ENCODE data around the gene EEF1AKMT1.

The EEF1AKMT1 gene, protein sequence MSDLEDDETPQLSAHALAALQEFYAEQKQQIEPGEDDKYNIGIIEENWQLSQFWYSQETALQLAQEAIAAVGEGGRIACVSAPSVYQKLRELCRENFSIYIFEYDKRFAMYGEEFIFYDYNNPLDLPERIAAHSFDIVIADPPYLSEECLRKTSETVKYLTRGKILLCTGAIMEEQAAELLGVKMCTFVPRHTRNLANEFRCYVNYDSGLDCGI

DNA sequence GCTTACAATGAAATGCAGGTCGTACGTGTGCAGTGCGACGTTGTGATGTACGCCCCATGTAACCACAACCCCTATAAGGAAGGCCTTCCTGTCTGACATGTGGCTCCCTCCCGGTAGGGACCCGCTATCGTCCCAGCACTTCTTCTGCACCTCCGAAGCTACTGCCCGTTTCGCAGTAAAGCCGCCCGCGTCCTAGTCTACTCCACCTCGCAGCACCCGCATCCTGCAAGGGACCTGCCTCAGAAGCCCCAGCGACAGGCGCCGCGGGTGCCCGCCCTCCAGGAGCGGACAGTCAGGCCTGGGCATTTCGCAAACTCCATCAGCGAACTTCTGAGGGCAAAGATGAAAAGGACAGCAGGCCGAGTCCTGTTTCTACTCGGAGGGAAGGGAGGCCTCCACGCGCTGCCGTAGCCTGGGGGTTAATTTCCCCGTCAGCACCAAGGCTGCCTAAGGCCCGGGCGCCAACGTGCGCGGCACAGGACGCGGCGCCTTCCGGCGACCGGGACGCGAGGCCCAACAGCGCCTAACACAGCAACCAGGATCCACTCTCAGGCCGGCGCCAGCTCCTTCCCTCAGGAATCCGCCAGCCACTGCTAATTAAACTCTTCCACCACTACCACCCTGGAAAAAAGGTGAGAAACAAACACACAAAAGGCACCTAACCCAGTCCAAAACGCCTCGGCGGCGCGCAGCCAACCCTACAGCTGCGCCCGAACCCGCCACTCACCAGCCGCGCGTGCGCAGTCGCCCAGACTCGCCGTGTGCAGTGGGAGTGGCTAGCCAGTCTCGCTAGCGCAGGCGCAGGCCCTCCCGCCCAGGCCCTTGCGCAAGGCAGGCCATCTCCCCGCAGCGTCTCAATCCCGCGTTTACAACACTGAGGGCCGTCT, at the start of gene EEF1AKMT1:
TSS of gene EEF1AKMT1 (minus strand) at position 768 of the 887 bp plus-strand sequence. CDS start 16,363 bp downstream, outside the sequence.
- in situ Hi-C loops (cut with HindIII; ENCODE audit: low sequenced_read_pairs) = no loop called here

DNA sequence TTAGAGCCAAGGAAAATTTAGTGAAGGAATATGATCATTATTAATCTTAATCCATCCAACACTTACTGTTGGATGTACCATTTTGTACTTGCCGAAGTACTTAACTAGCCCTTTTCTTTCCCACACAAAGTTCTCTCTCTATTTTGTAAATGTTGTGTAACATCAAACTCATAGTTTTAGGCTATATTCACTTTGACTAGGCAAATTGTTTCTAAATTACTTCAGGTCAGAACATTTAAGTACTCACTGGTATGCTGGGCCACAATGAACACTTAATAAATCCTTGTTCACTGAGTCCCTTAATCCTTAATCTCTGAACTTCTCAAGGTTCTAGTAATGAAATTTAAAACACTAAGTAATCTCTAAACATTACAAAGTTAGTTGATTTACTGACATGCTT, 49.3 kb upstream of the EEF1AKMT1 start:
- in situ Hi-C loops (cut with HindIII; ENCODE audit: low sequenced_read_pairs) = no loop called here

DNA sequence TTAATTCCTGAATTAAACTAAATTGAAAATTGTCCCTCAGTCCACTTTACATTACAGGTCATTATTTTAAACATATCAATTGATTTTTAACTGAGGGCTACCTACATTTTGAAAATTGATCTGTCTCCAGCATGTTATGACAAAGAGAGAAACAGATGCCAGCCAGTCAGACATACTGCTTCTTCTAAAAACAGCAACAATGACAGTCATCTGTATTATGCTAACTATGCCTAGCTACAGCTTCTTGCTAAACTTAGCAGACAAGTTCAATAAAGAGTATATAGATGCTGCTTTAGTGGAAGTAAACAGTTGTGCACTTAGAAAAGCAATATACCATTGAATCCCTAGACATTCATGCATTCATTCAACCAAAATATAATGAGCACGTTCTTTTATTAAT, 48.6 kb upstream of the EEF1AKMT1 start:
- in situ Hi-C loops (cut with HindIII; ENCODE audit: low sequenced_read_pairs) = no loop called here

DNA sequence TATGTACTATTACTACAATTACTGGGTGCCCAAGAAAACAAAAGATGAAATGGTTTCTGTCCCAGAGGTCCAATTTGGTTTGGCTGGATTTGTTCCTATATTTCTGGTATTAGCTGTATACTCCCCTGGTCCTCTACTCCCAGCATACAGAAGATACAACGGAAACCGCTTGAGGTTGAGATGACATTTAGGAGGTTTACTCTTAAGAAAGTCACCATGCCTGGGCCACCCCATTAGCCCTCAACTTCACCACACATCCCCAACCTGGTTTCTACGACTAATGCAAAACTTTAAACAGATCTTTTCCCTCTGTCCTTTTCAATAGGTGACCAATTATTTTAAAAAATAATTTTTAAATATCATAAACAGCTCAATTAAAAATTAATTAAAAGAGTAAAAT, 46.0 kb upstream of the EEF1AKMT1 start:
- in situ Hi-C loops (cut with HindIII; ENCODE audit: low sequenced_read_pairs) = no loop called here

DNA sequence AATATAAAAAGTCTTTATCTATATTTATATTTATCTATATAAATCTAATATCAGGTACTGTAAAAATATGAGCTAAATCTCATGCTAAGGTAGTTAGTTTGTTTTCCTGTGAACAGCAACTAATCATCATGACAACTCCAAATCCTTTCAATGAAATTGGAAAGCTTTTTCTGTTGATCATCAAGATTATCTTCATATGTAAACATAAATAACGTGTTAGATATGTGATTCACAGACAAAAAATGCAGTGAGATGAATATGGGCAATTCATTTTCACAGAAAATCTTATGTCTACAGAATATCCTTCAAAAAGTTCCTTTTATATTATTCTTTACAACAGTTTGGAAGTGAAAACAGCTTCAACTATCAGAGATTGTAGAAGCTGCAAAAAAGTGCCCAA, 41.7 kb upstream of the EEF1AKMT1 start:
- in situ Hi-C loops (cut with HindIII; ENCODE audit: low sequenced_read_pairs) = no loop called here

DNA sequence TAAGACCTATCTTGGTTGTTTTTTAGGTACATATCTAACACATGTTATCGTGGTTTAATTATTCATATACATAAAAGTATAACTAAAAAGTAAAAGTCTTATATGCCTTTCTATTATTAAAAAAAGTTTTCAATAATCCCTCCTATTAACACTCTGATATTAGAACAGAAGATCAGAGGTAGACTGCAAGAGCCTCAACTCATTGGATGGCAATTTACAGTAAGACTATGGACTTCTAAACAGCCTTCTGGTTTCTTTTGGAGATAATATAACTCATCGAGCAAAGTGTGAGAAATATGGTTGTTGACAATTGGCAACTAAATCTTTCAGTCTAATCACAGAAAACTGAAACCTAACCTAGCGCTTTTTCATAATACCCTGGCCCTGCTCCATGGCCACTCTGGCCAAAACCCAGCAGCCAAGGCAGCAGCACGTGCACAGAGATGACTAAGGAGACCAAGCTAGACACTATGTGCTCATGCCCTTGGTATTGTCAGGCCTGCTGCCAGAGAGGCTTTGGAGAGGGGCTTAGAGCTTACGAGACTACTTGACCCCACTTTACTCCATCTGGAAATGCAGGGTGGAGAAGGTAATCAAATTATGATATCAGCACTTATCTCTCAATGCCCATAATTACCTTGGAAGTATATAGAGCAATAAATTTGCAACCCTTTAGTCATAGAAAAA, 40.6 kb upstream of the EEF1AKMT1 start:
- in situ Hi-C loops (cut with HindIII; ENCODE audit: low sequenced_read_pairs) = no loop called here

DNA sequence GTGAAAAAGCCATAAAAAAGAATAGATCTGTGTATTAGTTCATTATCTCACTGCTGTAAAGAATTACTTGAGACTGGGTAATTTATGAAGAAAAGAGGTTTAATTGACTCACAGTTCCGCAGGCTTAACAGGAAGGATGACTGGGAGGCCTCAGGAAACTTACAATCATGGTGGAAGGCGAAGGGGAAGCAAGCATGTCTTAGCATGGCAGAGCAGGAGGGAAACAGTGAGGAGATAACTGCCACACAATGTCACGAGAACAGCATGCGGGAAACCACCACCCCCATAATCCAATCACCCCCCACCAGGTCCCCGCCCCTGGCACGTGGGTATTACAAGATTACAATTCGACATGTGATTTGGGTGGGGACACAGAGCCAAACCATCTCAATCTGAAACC, 39.1 kb upstream of the EEF1AKMT1 start:
- in situ Hi-C loops (cut with HindIII; ENCODE audit: low sequenced_read_pairs) = no loop called here

DNA sequence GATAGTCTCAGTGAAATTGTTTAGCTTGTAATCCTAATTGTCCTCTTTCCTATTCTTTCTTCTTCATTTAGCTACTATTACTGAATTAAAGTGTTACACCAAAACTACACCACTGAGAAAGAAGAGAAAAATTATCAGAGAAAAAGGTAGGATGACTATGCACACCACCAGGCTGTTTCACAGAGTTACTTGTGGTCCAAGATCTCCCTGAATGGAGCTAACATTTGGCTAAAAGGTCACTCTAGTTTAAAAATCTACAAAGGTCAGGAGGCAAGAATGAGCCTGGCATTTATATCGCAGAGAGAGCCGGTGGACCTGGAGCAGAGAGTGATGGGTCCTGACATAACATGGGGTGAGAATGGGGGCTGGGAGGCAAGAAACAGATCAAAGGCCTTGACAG, 37.0 kb upstream of the EEF1AKMT1 start:
- in situ Hi-C loops (cut with HindIII; ENCODE audit: low sequenced_read_pairs) = no loop called here

DNA sequence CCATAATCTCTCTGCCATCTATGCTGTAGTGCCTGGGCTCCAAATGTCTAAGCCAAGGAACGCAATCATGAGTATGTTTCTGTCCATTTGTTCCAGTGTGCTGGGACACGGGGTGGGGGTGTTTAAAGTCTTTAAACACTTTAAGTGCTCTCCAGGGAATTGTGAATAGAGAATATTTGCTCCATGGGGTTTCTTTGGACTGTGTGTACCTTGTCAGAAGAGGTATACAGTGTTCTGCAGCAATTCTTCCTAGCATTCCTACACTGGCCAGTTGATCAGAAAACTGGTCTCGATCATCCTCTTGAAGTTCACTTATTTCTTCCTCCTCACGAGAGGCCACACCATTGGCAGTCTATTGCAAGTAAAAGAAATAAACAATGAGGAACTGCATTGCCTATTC, 35.1 kb upstream of the EEF1AKMT1 start:
- in situ Hi-C loops (cut with HindIII; ENCODE audit: low sequenced_read_pairs) = no loop called here

DNA sequence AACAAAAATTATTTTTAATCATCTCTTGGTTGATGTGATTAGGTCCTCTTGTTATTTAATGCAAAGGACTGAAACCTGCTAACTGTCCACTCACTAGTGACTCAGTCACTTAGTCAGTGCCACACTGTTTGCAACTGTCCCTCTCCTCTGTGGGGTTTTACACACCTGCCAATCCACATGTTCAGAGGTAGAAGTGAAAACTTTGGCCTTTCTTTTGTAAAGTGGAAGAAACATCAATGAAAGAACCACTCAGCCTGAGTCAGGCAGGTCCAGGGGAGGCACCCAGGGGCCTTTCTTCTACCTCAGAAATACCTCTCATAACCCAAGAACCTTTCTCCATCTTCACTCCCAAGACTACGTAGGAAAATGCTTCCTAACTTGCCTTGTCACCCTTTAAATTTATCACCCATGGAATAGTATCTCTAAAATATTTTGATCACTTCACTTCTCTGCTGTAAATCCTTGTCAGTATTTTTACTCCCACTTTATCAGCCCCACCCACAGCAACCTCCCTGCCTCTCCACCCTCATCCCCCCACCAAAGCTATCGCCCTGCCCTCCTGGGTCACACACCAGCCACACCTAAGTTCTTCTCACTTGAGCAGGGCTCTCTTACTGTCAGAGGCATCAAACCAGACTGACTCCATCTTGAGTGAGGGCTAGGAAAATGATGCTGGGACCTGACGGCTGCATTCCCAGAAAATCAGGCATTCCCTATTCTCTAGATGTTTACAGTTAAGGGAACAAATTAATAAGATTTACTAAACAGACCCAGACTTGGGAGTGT, 29.6 kb upstream of the EEF1AKMT1 start:
- in situ Hi-C loops (cut with HindIII; ENCODE audit: low sequenced_read_pairs) = no loop called here

DNA sequence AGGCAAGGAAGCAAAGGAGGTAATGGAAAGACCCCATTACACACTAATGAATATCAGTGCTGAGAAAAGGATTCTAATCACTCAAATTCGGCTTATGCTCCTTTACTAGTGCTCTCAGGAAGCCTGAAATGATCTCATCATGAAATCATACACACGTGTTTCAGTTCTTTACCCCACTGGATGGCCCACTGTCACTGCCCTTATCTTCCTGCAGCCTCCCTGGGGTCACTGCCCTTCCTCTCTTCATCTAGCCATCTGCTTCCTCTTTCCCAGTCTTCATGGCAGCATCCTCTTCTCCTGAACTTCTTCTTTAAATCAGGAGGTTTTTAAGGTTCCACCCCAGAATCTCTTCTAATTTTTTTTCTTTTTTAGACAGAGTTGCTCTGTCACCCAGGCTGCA, 27.9 kb upstream of the EEF1AKMT1 start:
- in situ Hi-C loops (cut with HindIII; ENCODE audit: low sequenced_read_pairs) = no loop called here

DNA sequence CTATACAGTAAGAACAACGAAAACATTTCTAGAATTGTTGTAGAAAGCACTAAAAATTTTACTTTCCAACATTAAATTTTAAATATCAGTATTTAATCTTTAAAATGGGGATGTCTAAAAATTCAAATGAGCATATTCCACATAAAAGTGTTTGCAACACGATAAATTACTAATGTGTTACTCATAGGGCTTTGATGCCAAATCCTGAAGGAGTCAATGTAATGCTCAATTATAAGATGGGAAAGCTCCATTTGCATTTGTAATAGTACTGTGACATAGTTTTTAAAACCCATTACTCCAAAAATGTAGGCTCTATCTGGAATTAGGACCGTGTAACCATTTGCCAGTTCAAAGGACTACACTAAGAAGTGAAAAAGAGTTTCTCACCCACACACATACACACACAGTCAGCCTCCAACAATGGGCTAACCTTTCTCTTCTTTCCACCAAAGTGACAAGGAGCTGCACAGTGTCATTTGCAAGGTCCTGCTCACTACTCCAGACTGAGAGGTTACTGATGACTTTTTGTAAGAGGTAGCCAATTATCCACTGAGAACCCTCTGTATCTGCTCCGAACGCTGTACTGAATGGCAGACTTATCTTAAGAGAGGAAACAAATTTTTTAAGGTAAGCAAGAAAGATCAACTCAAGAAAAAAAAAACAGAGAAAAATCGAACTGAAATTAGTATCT, 26.1 kb upstream of the EEF1AKMT1 start:
- in situ Hi-C loops (cut with HindIII; ENCODE audit: low sequenced_read_pairs) = no loop called here

DNA sequence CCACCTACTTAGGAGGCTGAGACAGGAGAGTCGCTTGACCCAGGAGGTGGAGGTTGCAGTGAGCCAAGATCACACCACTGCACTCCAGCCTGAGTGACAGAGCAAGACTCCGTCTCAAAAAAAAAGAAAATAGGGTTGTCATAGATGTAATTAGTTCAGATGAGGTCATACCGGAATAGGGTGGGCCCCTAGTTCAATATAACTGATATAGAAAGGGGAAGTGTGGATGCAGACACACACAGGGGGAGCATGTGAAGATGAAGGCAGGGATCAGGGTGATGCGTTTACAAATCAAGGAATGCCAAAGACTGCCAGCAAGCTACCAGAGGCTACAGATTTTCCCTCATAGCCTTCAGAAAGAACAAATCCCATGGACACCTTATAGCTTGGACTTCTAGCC, 24.3 kb upstream of the EEF1AKMT1 start:
- in situ Hi-C loops (cut with HindIII; ENCODE audit: low sequenced_read_pairs) = no loop called here

DNA sequence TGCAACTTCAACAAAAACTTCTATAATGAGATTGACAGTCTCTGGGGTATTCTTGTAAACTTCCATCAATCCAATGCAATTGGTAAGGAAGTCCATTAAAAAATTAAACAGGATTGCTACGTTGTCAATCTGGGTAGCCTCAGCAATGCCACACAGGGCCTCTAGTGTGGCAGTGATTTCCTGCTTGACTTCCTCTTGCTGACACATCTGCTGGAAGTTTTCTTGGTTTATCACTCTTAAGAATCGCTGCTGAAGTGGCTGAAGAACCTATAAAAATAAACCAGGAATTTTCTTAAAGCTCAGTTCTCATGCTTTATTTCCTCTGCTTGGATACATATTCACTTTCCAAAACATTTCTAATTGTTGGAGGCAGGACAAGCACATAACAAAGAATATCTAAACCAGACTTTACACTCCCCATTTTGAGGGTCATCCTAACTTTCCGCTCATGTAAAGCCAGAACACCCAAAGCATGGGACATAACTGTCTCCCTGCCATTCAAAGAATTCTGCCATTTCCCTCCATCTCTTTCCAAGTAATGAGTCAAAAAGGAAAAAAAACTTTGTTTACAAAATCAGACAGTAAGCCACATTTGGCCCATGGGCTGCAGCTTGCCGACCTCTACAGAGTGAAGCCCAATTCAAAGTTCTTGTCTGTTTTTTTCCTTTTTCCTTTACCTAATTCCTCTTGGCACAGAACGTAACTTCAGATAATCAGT, 23.2 kb upstream of the EEF1AKMT1 start:
- in situ Hi-C loops (cut with HindIII; ENCODE audit: low sequenced_read_pairs) = no loop called here

DNA sequence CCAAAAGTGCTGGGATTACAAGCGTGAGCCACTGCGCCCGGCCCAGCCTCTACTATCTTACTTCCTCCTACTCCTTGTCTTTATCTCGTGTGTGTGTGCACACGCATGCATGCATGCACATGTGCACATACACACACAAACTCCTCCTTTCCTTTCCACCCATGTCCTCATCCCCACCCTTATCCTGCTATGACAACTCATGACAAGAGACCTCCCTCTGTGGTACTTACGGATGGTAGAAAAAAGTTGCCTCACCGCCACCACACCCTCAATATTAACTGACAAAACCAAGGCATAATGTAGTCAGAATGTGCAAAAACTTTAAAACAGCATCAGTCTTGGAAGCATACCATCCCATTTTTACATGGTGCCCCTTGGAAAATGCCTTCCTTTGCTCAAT, 15.9 kb upstream of the EEF1AKMT1 start:
- in situ Hi-C loops (cut with HindIII; ENCODE audit: low sequenced_read_pairs) = no loop called here

DNA sequence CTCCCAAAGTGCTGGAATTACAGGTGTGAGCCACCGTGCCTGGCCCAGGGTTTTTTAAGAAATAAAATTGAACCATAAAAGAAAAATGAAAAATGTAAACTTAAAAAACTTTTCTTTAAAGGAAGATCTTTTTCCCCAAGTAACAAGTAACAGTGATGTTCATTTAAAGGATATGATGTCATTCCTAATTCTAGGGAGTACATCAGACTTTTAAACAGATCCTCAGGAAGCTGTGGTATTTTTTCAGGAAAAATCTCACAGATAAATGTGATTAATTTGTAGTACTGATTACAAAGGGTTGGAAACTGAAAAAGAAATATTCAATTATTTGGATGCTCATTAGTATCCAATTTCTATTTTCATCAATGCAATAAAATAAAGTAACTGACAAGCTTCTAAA, 14.6 kb upstream of the EEF1AKMT1 start:
- in situ Hi-C loops (cut with HindIII; ENCODE audit: low sequenced_read_pairs) = no loop called here

DNA sequence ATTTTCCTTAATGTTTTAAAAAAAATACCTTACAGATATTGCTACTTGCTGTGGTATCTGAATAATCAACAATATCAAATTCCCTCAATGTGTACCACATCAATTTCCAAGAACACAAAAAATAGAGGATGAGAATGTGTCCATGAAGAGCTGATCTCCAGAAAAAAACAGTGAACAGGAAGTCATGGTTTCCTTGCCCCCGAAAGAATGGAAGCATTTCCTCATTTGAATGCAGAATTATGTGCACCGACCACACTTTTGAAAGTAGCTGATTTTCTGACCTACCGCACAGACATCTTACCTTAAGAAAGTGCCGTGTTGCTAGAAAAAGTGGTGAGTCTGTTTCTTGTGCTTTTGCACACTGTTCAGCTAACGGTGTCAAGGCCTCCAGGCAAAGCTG, 13.4 kb upstream of the EEF1AKMT1 start:
- in situ Hi-C loops (cut with HindIII; ENCODE audit: low sequenced_read_pairs) = no loop called here

DNA sequence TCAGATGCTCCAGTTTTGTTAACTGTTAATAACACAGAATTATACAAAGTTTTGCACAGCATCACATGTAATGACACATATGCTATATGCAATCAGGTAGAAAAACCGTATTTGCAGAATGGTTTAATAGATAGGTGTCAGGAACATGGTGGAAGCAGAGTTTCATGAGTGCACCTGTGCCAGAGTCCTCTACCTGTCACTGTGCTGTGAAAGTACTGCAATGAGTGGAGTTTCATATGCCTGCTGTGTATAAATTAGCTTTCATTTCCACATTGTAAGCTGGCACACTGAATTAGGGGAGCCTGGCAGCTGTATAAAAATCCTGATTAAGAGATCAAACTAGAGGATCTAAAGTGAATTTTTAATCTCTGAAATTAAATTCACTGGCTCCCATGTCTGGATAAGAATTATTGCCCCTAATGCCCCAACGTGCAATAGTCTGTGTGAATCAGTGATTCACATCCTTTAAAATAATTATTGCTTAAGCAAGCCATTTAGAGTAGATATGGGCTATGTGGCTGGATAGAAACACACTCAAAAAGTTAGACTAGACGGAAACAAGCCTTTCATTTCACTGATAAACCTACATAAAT, 8.5 kb upstream of the EEF1AKMT1 start:
- in situ Hi-C loops (cut with HindIII; ENCODE audit: low sequenced_read_pairs) = no loop called here

DNA sequence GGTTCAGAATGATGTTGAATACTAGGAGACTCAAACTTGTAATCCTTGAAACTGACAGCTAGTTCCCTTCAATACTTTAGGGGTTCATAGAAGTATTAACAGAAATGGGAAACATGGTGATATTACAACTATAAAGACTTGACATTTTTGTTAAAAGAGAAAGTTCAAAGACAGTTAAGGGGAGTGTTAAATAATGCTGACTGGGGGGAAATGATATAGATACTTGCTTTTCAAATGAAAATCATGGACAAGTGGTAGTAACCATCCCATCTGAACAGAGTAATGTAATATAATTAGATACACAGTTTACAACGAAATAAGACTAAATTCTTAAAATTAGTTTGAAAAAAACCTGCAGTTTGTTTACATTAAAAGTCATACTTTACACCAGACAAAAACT, 6.6 kb upstream of the EEF1AKMT1 start:
- in situ Hi-C loops (cut with HindIII; ENCODE audit: low sequenced_read_pairs) = no loop called here
